Stimulated activated CD8-positive, alpha-beta memory T cell treated with anti-CD3 and anti-CD28 coated beads, Interleukin-2, amount 100 ng/mL, for 1 hour (primary cell): ENCODE data around the gene COL25A1.
"Not testable (repeated sequence)": the region's sequence is repeated elsewhere in the genome, so short reads cannot be mapped to it uniquely, and the experiment has no call there.

Experiments used
- DNase-seq, 2 donors: peaks; one replicate each; pipeline ENCODE4 v3.0.0-alpha.2; 2020; ENCODE audit warnings: low read depth in 2 of 2

COL25A1 gene

DNA sequence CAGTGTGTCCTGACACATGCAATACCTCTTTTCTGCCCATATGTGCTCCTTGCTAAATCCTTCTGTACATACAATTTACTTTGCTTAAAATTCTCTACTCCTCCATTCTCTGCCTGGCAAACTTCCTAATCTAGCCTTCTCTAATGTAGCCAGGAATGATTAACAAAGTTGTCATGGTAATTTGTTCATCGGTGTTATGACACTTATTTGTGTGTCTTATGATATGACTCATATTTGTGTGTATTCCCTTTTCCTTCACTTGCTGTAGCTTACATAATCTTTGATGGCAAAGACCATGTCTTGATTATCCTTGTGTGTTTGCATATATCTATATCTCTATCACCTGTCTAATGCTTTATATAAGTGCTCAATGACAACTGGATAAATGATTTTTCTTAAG, 133.3 kb downstream of the COL25A1 start:
- DNase-seq: no peak

DNA sequence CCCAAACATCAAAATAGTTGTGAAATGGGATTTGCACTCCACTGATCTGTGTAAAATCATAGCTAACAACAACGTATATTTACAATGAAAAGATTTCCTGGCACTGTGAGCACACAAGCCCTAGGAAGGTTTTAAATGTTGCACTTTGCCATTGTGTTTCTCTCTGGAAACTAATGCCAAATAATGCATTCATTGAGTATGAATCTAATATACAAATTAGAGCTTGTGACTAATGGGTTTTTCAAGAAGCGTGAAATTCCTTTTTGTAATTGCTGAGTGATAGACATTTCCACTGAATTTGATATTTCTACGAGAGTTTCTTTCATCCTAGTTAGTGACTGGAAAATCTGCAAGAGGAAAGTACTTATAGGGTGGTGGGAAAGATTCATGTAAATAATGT, 135.9 kb downstream of the COL25A1 start:
- DNase-seq: no peak

DNA sequence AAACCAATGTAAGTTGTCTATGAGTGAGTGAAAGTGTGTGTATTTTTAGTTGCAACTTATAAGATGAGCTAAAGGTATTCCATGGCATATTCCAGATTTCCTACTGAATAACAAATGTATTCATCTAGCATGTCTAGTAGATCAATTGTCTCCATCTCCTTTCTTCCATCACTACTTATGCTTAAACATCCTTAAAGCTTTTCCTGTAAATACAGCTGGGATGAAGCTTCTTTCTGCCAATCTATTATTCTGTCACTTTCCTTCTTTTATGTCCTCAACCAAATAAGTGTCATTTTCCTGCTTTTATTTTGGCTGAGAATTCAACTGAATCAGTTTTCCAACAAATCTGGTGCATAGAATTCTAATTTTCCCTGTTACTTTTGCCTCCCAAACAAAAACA, 136.3 kb downstream of the COL25A1 start:
- no peak for DNase-seq

DNA sequence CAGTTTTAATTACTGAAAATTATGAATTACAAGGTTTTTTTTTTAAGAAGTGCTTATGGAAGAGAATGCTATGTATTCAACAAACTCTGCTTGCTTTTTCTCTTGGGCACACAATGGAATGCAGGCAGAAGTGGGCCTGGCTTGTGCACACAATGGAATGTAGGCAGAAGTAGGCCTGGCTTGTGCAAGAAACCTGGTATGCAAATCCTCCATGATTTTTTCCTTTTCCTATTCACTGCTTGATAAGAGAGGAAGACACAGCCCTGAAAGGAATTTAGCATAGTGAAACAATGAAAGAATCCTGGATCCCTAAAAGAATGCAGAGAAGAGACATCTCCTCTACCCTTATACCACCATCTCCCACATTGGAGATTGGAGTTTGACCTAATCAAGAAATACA, 138.4 kb downstream of the COL25A1 start:
- DNase-seq: no peak

DNA sequence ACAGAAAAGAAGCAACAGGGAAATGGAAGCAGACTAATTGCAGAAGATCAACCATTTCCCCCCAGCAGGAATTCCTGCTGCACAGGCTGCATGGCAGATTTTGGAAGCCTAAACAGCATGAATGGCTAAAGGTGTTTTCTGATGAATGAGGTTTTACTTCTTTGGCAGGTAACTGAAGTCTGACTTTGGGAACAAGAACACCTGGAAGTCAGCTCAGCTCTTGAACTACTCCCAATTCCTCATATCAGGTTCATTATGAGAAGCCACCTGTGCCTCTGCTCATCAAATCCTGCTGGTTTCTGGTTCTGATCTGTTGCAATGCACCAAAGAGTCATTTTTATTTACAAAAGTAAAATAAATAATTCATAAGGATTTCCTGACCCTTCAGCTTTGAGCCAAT, 139.0 kb downstream of the COL25A1 start:
- DNase-seq: no peak

DNA sequence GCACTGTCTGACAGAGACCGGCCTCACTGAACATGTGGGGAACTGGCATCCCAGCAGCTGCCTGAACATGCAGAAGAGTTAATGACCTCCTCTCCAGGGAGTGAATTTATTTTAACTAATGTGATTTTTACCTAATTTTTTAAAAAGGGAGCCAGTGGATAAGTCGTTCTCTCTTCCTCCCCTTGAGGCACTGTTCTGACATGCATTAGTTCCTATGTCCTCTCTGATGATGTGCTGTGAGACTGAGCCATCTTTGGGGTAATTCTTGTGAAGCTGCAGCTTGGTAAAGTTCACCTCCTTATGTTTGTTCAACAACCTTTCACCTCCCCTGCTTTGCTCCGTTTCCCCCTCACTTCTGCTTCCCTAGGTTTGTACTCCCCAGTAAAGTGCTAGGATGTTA, 139.7 kb downstream of the COL25A1 start:
- DNase-seq: no peak

DNA sequence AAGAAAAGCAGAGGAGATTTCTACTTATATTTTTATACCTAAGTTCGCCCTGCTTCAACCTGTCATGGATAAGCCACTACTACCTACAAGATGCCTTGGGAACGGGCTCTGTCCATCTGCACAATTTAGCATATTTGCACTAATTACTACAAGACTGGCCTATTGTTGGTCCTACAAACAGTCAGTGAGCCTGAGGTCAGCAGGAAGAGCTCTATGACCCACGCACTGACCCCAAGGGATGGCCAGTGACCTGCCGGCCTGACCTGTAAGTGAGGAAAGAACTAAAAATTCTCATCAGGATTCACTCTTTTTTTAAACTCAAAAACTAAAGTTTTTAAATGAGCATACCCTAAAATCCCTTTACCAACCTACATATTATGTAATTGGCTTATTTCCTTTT, 142.0 kb downstream of the COL25A1 start:
- no peak for DNase-seq

DNA sequence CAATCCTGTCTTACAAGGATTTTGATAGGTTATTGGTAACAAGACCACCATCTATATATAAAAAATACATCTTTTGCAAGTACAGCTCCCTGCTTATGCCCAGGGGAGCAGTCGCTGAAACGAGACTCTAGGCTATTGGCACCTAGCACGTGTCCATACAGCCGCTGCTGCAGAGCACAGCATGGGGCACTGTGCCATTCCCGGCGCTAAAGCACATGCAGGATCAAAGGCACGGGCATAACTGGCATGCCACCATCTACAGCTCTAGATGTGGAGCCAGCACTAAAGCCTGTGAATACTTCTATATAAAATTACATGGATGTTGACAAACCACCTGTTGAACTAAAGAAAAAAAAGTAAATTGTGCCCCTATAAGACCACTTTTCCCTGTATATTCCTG, 144.8 kb downstream of the COL25A1 start:
- DNase-seq: no peak

DNA sequence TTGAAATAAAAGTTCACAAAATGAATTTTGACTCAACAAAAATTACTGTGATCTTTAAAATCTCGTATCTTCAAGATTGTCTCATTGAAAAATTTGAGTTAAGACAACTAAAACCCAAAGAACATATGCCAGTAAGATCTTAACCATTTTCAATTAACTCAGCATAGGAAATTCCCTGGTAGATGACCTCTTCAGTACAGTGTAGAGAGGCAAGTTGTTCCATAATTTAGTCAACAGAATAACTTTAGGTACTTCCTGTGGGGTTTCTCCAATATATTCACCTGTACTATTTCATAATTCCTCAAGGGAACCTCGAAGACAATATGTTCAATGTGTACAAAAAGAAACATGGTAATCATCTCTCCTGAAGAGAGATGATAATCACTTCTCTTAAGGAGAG, 145.3 kb downstream of the COL25A1 start:
- DNase-seq: no peak

DNA sequence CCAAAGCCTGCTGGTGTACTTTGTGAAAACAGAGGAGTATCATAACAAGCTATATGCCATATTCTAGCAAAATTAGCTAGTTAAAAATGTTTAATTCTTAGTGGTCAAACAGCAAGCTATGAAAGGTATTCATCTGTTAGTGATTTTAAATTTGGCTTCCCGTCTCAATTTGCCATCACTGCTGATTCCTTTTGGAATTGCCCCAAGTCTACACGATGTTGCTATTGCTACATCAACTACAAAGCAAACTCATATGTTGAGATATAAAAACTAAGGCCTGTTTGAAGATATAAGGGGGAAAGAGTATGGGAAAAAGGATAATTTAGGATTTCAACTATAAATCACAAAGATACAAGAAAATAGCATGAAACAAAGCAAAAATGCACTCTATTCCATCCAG, 146.1 kb downstream of the COL25A1 start:
- DNase-seq: no peak

DNA sequence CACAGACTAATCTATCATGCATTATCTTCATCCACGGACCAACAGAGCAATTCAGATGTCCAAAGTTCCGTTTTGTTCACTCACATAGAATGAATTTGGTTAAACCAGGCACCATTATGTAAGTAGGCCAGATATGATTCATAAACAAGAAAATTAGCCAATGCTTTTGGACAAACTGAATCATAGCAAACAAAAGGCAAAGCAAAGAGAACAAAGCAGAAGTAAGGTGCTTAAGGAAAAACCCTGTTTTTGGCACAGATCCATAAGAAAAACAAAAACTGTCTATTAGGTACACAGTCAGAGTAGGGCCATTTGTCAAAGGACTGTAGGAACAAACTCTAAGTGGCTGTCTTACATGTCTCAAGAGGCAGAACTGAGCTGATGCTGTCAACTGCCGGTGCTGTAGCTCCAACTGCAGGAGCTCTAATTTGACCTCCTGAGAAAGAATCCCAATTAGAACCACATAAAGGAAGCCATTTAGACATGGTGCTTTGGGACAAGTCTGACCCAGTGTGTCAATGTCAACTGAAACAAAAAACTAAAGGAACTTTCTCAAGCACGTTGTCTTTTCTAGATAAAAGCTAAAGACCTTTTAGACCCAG, 146.7 kb downstream of the COL25A1 start:
- no peak for DNase-seq

DNA sequence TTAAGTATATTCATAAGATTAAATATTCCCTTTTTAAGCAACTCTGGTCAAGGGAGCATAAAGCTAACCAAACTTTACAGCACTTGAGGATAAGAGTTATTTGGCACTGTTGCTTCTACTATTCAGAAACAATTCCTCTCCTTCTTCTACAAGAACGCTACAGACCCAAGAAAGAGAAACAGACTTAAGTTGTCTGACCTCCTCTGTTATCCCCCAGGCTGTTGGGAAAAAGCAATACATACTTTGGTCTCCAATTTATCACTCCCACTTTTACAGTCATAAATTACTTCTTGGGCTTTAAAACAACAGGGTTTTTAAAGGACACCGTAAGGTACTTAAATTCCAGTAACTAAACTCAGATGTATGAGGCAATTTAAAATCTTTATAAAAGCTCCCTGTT, 147.4 kb downstream of the COL25A1 start:
- DNase-seq: no peak

DNA sequence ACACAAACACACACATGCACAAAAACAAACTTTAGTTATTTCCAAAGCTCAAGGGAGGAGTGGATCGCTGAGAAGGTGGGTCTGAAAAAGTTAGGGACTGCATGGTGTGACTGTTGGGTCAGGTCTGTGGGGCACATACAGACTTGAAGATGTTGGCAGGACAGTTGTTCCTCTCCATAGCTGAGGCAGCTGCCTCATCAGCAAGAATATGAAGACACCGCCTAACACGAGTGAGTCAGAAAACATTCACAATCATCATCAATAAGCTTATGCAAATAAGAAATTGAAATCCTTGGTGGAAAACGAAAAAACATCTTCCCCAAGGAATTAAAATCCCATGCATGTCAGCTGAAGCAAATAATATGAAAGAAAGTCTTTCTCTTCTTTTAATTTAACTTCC, 148.0 kb downstream of the COL25A1 start:
- no peak for DNase-seq

DNA sequence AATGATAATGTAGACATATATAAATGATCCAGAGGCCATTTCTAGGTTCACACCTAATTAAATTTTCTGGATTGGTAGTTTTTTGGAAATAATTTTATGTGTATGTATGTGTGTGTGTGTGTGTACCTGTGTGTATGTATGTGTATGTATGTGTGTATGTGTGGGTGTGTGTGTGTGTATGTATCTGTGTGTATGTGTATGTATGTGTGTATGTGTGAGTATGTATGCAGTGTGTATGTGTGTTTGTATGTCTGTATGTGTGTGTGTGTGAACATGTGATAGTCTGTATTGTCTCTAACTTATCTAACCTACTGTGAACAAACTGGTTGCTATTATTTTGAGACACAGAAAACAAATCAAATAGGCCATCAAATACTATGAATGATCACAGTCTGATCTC, 152.6 kb downstream of the COL25A1 start:
- DNase-seq: no peak

DNA sequence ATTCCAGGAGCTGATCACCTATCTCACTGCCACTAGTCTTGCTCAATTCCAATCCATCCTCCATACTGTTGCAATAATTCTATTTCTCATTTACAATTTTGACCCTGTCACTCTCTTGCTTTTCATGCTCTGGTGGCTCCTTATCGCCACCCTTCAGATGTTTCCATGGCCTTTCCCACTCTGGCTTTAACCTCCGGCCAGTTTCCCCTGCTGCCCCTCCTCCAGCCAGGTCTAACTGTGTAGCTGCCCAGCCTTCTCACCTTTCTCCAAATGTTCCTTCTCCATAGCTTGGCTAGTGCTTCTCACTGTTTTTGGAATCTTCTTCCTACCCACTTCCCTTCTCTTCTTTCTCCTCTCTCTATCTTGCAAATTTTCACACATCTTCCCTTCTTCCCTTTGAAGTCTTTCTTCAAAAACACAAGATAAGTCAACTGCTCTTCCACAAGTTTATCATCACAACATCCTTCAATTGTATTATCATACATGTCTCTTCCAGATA, 153.8 kb downstream of the COL25A1 start:
- DNase-seq: no peak

DNA sequence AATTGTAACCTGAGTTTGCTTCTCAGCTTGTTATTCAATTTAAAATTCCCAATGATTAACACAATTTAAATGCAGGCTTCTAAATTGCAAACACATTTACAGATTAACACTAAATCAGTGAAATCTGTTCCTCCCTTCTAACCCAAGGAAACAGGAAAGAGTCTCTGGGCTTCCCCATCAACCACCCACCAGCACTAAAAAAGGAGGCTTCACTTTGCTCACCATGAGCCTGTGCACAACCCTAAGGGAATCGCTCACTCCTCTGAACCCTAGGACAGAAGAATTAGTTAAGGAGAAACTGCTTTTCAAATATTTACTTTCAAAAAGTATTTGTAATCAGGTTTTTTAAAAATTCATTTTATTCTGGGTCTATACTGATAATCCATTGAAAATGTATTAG, 155.3 kb downstream of the COL25A1 start:
- no peak for DNase-seq

DNA sequence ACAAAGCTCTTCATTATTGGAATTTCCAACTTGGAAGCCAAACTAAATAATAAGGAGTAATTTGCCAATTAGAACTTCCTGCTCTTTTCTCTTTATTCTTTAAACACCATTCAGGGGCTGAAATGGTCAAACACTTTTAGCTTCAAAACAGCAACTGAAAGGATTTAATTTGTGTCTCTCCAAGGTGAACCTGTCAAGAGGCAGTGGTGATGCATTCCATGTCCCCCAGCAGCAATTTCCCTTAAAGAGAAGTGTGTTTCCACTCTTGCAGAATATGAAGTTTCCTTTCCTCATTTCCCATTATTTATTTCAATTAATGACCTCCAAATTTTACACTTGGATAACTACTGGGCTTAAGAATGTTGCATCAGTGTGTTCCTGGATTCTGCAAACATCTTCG, 156.0 kb downstream of the COL25A1 start:
- DNase-seq: no peak

DNA sequence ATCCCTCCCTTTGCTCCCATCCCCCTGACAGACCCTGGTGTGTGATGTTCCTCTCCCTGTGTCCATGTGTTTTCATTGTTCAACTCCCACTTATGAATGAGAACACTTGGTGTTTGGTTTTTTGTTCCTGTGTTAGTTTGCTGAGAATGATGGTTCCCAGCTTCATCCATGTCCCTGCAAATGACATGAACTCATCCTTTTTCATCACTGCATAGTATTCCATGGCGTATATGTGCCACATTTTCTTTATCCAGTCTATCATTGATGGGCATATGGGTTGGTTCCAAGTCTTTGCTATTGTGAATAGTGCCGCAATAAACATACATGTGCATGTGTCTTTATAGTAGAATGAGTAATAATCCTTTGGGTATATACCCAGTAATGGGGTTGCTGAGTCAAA, 164.3 kb downstream of the COL25A1 start:
- DNase-seq: not testable (repeated sequence)

DNA sequence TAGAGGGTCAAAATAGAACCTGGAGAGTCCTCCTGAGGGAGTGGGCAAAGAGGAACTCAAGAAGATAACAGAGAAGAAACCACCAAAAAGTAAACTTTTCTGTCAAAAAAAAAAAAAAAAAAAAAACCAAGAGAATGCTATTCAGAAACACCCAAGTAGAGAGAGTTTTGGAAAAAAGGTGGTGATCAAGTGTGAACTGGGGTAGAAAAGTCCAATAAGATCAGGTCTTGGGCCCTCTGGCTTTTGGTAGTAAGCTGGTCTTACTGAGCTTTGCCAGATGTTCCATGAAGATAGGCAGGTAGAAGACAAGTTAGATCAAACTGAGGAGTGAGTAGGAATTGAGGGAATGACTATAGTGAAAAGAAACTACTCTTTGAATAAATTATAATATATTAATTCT, 167.5 kb downstream of the COL25A1 start:
- DNase-seq: no peak

DNA sequence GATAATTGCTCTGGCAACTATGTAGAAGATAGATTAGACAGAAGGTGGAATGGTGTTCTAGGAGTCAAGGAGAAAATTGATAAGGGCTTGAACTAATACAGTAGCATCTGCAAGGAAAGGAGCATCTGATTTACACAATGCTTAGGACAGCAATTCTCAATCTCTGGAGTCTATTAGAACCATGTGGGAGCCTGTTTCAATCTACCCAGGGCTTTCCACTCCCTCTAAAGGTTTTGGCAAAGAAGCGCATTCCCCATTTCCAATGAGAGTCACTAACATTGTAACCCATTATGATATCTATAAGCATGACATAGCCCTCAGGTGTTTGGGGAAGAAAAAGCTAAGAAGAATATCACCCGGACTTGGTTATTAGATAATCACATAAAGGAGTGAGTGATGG, 168.2 kb downstream of the COL25A1 start:
- DNase-seq: no peak

DNA sequence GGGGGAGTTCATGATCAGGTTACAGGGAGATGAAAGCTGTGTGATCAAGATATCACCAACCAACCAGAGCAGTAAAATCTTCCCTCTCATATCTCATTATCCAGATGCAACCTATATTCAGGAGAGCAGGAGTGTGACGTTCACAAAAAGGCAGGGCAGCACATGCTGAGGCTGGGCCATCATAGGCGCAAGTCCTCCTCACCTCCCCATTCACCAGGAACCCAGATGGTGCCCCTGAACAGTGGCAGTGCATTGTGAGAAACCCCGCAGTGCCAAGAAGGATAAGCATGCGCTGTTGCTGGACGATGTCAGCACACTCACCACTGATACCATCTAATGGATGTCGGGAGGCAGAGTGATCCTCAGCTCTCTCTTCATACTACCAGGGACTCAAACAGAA, 170.9 kb downstream of the COL25A1 start:
- DNase-seq: no peak

DNA sequence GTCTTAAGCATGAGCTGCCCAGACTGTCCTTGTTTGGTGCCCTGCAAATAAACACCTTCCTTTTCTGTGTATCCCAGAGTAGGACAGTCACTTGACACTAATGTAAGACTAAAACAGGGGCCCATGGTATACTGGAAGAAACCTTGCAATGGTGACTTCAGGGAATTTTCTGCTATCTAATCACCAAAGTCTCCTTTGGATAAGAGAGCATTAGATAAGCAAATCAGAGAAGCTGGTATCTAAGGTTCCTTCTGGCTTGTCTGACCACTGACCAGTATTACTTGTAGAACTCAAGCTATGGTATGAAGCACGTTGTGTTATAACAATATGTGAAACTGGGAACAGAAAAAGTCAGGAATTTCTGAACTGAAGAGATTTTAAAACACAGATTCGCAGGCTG, 173.9 kb downstream of the COL25A1 start:
- DNase-seq: no peak

DNA sequence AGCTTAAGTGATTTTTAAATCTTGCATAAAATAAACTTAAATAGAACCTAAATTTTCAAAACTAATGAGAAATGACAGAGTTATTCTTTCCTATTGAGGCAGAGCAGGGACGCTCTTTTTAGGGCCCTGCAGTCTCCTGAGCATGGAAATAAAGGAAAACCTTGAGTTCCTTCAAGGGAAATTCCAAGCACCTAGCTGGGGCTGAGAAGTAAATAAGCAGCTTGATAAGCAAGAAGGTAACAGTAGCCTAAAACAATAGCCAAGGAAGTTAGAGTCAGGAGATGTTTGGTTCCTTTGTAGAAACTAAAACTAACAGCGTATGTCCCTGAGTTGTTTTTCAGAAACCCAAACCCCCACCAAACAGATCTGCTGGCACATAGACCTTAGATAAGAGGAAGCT, 174.6 kb downstream of the COL25A1 start:
- DNase-seq: no peak

DNA sequence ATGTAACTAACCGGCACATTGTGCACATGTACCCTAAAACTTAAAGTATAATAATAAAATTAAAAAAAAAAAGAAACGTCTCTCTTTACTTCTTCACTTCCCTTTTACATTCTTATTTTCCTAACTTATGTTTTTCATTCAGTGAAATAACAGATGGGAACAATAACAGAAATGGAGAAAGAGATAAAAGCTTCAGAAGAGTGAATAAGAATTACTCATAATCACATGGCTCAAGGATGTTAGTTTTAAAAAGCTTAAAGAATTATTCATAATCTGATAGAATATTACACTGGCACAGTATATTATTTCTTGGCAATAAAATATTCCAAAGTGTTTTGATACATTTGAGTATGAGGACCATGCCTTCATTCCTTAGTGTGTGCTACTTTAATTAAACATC, 175.6 kb downstream of the COL25A1 start:
- DNase-seq: no peak

DNA sequence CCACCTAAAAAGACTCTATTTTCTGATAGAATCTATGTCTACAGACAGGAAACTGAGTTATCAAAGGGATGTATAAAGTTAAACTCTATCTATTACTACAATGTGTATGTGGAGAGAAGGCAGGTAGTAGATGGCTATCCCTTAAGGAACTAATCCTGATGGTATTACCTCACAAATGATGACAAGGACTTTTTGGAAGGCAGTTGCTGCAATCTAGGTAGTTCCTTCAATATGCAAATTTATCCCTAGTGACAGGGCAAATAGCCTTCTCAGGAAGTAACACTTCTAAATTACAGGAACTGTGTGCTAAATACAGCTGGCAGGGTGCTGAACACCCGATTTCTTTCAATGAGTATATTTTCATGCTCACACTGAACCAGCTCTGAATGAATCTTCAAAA, 177.4 kb downstream of the COL25A1 start:
- DNase-seq: no peak
